Activated CD4-positive, alpha-beta T cell treated with anti-CD3 and anti-CD28 coated beads for 48 hours (primary cell): Measurements from ENCODE around the gene TIPARP.
"Not testable (repeated sequence)": the region's sequence is repeated elsewhere in the genome, so short reads cannot be mapped to it uniquely, and the experiment has no call there.

ENCODE experiments used
- DNase-seq: peaks from one replicate; pipeline ENCODE4 v3.0.0-alpha.2; 2020

The TIPARP gene

DNA sequence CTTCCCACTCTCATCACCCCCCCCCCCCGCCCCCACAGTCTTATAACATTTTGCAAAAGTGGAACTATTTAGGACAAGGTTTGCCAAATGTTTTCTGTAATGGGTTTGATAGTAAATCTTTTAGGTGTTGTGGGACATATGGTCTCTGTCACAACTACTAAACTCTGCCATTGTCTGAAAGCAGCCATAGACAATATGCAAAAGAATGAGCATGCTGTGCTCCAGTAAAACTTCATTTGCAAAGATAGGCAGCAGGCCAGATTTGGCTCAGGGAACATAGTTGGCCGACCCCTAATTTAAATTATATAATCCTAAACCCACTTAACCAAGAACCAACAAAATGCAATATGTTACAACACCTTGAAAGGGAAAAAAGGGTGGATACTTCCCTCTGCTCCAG, 46.4 kb downstream of the TIPARP start:
- DNase-seq = no peak

DNA sequence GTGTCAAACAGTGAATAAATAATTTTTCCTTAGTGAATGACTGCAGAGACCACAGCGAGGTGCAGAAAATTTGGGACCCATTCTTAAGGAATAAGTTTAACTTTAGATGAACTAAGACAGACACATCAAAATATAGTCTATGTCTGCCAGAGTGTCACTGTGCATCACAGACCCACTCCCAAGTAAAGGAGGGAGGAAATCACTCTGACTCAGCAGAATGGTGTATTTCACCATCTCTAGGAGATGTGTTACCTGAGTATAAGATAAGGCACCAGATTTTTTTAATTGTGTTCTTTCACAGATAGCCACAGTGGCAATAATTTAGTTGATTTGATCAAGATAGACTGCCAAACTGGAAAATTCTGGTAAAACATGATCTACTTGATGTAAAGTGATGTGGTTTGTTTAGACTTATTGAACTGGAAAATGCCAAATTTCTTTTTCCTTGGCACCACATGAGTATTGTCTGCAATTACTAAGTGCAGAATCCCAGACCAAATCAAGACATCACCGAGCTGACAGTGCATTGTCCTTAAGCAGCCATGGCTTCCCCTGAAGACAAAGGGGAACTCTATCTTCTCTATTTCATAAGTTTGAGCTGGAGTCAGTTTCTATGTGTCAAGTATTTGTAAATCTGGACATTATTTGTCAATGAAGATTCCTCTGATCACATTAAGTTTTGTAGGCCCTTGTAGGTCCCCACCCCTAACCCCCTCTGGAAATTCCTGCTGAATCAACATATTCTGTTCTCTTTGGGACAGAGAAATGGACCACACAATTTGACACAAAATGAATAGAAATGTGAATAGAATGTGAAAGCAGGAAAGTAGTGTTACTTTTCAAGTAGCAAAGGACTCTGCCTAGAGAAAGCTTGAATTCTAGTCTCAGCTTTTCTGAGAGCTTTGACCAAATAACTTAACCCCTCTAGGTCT, 47.6 kb downstream of the TIPARP start:
- DNase-seq = no peak

DNA sequence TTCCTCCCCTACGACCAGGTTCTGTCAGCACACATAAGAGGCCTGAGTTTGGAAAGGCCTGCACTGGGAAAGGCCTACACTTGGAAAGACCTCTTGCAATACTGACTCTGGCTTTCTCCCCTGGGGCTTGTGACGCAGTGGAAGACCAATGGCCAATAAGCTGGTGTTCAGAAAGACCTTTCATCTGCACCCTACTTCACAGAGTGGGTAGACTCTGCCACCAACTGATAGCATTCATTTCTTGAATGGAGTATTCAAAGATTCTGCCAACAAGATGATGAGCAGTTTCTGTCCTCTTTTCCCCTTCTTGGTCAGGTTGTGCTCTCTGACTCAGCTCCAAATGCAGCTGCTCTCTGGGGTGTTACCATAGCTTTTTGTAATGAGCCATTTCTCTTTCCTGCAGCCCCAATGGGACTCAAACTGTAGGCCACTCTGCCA, 48.8 kb downstream of the TIPARP start:
- peak; percentile 11 for DNase-seq

DNA sequence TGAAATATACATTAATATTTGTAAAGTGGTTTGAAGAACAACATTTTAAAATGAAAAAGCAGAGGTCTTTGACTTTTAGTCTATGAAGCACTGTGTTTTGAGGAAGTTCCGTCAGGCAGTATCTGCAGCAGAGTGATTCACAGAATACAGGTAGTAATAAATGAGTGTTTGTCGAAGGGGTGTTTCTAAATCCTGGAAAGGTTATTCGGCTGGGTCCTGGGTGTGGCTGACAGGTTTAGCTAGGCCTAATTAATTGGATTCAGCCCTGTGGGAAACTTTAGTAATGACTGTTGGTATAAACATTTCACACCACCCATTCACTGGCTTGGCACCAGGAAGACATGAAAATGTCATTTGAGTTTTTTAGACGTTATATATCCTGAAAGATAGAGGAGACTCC, 51.3 kb downstream of the TIPARP start:
- no peak for DNase-seq

DNA sequence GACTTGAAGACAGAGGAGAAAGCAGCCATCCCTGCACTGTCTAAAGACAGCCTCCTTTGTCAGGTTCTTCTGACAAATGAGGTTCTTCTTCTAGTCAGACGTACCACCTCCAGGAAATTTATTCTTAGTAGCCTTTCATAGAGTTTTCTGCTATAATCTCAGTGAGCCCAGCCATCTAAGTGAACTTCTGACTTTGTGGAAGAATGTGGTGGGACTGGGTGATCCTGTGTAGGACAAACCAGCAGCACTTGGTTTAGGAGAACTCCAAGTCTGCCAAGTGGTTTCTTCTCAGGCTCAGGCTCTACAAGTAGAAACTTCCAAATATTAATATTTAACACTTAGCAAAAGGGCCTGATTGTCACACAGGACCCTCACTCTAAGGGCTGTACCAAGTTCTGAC, 52.1 kb downstream of the TIPARP start:
- DNase-seq = no peak

DNA sequence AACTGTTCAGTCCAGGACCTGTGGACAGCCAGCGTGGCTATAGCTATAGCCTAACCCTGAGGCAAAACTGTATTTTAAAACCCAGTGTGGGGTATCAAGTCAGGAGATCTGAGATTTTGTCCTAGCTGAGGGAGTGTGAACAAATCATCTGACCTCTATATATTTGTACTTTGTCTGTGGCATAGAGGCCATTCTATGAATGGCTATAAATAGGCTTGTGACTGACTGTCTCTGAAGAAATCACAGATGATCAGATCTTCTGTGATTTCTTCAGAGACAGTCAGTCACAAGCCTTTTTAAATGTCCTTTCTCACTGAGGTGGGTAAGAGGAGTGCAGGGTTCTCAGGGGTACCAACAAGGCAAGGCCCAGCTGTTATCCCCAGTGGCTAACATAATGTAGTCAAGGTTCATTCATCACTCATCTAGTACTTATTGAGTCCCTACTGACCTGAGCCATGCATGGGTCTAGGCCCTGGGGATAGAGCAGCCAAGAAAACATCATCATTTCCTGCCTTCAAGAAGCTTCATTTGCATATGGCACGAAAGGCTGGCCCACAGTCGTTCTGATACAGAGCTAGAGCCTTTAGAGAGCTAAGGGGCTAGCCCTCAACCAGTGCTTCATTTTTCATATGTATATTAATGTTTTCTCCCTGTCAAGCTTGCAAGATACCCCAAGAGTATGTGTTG, 53.3 kb downstream of the TIPARP start:
- DNase-seq = no peak

DNA sequence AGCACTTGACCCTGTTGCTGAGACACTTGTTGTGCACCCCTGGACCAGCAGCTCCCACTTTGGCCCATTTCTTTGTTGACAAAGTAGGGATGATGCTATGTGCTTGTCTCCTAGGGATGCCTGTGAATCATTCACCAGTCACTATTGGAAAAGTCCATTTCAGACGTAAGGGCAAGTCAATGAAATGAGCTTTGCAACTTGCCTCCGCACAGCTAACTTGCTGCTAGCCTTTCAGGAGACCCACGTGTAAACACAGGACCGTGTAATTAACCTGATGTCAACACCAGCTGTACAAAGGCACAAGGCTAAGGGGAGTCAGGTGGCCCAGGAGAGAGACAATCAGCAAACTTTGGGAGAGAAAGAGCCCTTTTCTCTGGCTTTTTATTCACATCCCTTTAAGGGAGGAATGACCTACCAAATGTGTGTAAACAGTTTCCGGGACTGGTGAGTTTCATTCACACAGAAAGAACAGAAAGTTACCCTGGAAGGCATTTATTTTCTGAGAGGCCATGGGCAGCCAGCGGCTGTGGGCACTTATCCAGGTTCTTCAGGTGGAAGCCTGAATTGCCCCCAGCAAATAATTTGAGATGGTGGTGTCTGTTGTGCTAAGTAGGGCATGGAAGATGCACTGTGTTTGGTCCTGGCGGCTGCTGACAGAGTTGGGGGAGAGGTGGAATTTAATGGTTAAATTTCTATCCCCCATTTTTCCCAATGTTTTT, 54.0 kb downstream of the TIPARP start:
- DNase-seq = no peak

DNA sequence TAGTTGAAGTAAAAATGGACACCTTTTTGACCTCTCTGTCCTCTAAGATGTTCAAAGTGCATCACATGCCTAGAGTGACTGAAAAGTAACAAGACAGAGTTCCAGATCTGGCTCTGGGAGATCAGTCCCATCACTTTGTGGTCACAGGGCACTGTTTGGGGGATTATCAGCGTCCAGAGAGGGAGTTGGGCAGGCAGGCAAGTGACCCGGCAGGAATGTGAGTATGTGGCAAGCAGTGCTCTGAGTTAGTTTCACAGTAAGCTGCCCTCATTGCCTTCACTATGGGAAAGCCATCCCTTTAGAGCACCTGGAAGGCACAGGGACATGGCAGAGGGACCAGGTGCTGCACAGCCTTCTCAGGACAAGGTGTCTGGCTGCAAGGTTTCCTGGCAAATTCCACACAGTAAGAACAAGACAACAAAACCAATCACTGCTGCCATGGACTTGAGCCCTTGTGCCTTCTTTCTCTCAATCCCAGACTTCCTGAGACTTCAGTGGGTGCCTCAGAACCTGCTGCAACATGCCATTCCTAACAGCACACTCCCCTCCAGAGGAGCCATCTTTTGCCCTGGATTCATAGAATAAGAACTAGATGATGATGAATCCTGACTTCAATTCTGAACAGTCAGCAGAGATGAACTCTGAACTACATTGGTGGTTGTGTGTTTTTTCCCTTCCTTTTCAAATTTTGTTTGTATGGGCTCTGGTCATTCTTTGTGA, 55.2 kb downstream of the TIPARP start:
- no peak for DNase-seq

DNA sequence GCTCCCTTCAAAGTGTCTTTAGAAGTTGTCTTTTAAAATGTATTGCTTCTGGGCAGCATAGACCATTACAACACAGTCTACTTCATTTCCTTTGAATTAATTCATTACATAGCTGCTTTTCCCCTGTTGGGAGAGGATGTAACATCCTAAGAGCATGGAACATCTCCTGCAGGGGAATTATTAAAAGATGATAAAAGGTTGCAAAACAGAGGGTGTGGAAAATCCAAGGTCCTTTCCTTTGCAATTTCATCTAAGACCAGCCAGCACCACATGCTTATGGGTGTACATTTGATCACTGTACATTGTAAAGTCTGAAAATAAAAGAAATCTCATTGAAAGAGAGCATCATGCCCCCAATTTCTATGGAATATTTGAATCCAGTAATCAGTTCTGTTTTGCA, 57.4 kb downstream of the TIPARP start:
- DNase-seq = no peak

DNA sequence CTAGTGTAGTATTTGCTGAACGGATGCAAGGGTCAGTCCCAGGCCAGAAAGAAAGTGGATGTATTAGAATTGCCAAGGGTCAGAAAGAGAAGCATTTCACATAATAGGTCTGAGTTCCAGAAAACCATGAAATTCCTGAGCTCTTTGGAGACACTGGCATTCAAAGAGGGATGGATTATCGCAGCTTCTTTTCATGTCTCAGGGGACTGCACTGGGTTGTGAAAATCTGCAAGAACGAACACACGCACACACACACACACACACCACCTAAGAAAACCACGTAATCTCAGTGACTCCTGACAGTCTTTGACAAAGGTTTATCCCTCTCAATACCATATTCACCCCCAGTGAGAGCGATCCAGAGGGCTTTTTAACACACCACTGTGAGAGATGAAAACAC, 57.9 kb downstream of the TIPARP start:
- DNase-seq = no peak

DNA sequence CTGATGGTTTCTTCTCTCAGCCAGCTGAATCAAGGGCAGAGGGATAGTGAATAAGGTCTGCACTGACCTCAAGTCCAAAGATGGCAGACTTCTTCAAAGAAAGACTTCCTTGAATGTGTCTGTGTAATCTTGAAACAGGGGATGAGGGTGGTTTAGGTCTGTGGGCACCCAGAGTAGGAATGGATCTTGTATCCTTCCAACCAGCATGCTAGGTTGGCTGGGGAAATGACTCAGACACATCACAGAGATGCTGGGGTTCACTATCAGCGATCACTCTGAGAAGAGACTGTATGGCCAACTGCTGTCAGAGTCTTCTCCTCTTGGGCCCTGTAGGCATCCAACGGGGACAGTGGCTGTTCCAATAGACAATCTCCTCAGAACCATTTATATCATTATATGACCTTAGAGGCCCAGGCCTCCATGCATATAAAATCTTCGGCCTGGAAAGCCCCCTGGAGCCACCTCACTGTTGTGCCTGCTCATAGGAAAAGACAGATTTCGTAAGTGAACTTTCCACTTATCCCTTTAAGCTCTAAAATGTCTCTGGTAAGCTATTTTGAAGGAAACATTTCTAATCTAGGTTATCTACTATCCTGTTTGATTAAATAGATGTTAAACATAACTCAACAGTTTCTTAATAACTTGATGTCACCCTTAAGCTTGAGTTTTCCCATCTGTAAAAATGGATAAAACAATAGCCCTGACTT, 58.5 kb downstream of the TIPARP start:
- no peak for DNase-seq

DNA sequence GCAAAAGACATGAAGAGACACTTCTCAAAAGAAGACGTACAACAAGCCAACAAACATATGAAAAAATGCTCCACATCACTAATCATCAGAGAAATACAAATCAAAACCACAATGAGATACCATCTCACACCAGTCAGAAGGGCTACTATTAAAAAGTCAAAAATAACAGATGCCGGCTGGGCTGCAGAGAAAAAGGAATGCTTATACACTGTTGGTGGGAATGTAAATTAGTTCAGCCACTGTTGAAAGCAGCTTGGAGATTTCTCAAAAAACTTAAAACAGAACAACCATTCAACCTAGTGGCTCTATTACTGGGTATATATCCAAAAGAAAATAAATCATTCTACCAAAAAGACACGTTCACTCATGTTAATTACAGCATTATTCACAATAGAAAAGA, 60.3 kb downstream of the TIPARP start:
- DNase-seq = not testable (repeated sequence)

DNA sequence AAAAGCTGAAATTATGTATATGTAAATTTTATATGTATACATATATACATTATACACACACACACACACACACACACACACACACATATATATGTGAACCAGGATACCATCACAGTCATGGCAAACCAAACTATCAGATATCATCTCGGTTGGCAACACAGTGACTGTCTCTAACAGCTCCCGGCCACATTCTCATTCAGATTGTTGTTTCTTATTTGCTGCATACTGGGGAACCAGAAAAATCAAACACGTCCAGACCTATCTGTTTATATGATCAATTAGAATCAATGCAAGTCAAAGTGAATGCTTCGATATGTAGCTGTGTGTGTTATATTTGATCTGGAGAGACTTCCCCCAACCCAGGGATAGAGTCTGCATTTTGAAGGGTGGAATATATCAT, 61.1 kb downstream of the TIPARP start:
- no peak for DNase-seq

DNA sequence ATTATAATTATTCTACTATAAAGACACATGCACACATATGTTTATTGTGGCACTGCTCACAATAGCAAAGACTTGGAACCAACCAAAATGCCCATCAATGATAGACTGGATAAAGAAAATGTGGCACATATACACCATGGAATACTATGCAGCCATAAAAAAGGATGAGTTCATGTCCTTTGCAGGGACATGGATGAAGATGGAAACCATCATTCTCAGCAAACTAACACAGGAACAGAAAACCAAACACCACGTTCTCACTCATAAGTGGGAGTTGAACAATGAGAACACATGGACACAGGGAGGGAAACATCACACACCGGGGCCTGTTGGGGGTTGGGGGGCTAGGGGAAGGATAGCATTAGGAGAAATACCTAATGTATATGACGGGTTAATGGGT, 62.7 kb downstream of the TIPARP start:
- not testable (repeated sequence) for DNase-seq

DNA sequence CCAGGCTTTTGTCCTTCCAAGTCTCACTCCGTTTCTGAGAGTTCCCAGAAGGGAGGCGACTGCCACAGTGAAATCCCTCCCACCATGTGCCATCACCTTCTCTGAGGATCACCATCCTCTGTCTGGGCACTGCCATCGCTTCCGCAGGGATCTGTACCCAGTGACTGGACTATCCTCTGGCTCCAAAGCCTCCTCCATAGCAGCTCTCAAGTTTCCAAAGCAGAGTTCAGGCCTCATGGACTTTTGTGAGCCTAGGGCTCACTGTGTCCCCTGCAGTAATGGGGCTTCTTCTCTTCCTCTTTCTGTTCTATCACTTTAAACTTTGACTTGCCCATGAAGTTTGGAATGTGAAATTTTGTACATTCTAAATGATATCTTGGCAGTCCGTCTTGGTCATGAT, 63.9 kb downstream of the TIPARP start:
- DNase-seq = no peak

DNA sequence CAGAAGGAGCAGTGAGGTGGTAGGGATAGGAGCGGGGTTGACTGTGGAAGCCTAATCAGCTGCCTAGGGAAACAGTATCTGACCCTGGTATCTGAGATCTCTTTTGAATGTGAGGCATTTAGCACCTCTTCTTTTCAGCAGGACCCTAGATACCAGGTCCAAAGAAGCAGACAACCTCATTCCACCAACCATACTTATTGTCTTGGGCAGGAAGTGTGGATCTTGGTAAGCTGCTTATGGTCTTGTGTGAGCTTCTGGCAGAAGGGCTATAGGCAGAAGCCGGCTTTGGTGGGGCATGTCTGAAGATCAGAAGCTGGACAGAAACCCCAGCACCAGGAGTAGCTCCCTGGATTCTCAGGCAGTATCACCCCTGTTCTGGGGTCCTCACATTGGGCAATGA, 65.6 kb downstream of the TIPARP start:
- no peak for DNase-seq

DNA sequence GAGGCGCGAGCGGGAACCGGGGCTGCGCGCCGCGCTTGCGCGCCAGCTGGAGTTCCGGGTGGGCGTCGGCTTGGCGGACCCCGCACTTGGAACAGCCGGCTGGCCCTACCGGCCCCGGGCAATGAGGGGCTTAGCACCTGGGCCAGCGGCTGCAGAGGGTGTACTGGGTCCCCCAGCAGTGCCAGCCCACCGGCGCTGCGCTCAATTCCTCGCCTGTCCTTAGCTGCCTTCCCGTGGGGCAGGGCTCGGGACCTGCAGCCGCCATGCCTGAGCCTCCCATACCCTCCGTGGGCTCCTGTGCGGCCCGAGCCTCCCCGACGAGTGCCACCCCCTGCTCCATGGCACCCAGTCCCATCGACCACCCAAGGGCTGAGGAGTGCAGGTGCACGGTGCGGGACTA, 66.2 kb downstream of the TIPARP start:
- DNase-seq = not testable (repeated sequence)

DNA sequence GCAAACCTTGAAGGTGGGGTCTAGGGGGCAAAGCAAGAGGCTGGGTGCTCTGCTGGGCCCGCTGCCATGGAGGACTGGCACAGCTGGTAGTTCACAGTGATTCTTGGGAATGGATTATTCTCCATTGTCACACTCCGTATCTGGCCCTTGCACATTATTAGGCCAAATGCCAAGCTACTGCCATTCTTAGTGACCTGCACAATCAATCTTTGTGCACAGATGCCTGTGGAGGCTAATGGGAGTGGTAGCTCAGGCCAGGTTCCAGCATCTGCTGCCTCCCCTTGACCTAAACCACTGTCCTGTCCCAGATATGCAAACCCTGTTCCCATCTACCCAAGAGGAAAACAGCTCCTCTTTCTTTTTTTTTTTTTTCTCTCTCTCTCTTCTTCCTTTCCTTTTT, 67.5 kb downstream of the TIPARP start:
- no peak for DNase-seq

DNA sequence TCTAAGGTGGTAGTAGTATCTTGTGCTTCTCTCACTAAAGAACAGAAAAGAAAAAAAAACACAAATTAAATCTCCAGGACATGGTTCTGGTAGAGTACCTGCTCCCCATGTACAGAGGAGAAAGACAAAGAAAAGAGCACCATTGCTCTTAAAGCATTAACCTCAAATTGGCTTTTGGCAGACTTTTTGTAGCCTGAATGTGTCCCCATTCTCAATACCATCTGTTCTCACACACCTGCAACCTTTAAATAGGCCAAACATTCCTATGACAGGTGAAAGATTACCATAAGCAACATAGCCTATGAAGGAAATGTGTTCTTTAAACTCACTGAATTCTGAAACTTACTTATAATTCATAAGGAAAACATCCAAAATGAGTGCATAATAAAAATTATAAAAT, 68.0 kb downstream of the TIPARP start:
- DNase-seq = no peak

DNA sequence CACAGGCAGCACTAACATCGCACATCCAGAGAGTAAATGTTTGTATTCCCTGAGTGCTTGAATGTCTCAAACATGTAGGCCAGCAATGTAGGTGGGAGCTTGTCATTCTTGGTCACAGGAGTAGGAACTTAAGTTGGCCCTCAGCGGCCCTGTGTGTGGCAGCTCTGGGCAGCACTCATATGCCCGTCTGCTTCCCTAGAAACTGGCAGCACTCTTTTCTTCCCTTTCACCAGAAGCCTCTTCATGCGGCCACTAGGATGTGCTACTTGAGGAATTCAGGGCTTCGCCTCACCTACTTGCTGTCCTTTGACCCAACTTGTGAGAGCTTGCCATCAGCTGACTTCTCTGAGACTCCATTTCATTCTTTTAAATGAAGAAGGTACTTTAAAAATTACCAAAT, 69.5 kb downstream of the TIPARP start:
- no peak for DNase-seq

DNA sequence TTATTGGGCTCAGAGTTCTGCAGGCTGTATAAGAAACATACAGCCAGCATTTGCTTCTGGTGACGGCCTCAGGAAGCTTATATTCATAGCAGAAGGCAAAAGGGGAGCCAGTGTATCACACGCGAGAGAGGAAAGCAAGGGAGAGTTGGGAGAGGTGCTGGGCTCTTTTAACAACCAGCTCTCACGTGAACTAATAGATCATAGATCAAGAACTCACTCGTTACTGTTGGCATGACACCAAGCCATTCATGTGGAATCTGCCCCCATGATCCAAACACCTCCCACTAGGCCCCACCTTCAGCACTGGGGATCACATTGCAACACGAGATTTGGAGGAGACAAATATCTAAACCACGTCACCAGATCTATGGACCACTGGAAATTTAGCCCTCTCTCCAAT, 70.2 kb downstream of the TIPARP start:
- no peak for DNase-seq

DNA sequence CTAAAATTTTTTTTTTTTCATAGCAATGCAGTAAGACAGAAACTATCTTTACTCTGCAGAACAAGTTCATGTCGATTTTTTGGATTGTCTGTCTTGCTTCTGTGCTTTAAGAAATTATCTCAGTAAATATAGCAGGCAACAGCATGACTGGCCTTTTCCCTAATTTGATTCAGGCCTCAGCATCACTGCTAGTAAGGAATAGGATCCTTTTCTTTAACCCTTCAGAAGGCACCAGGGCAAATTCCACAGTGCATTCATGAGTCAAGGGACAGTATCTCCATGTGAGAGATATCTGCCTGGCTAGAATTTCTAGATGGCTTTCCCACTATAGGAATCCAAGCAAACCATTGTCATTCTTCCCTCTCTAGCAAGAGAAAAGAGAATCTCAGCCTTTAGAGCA, 71.4 kb downstream of the TIPARP start:
- DNase-seq = no peak
